Neural cell (in vitro differentiated cells): Measurements from ENCODE around the gene CES5A. TPM values are rescaled to one million over a fixed set of nuclear protein-coding genes. Genes with fewer than 3 reads are reported as not detected.
"Not testable (repeated sequence)": the region's sequence is repeated elsewhere in the genome, so short reads cannot be mapped to it uniquely, and the experiment has no call there.

ENCODE experiments used
- H2AFZ ChIP-seq: fragments of 200-600, 300-800 bp; sonication (generic), shearing (Covaris generic); 2 replicates; pipeline ENCODE4 v1.6.0; 2014; ENCODE audit warnings: low read depth, mild to moderate bottlenecking, antibody characterized with exemption, low read length, moderate library complexity
- H3F3A ChIP-seq: fragments of 200-600 bp; shearing (Covaris generic); 2 replicates; pipeline ENCODE4 v1.6.1; 2016; ENCODE audit warnings: mild to moderate bottlenecking, moderate library complexity, mixed read lengths, antibody characterized with exemption, low read length; ENCODE audit not compliant: insufficient read depth, poor library complexity, severe bottlenecking
- H3K27ac ChIP-seq: fragments of 200-600, 300-800 bp; sonication (generic), shearing (Covaris generic); 2 replicates; pipeline ENCODE4 v1.5.1; 2014; ENCODE audit warnings: mild to moderate bottlenecking, low read length, moderate library complexity
- H3K27me3 ChIP-seq: fragments of 300-800, 200-600 bp; sonication (generic), shearing (Covaris generic); 2 replicates; pipeline ENCODE4 v1.6.0; 2014; ENCODE audit warnings: mild to moderate bottlenecking, low read depth, low read length, moderate library complexity; ENCODE audit not compliant: insufficient read depth
- H3K36me3 ChIP-seq: fragments of 300-800, 200-600 bp; sonication (generic), shearing (Covaris generic); 2 replicates; pipeline ENCODE4 v1.5.1; 2014; ENCODE audit warnings: mild to moderate bottlenecking, antibody characterized with exemption, low read length, moderate library complexity; ENCODE audit not compliant: insufficient read depth
- H3K4me2 ChIP-seq: fragments of 300-800, 200-600 bp; sonication (generic), shearing (Covaris generic); 2 replicates; pipeline ENCODE4 v1.6.0; 2014; ENCODE audit warnings: mild to moderate bottlenecking, low read length
- H3K4me3 ChIP-seq: fragments of 300-800, 200-600 bp; sonication (generic), shearing (Covaris generic); 2 replicates; pipeline ENCODE4 v1.5.1; 2014; ENCODE audit warnings: mild to moderate bottlenecking, low read length, moderate library complexity
- H3K79me2 ChIP-seq: fragments of 200-600 bp; shearing (Covaris generic); replicated peaks from 2 replicates; pipeline ENCODE4 v1.6.0; 2014; ENCODE audit warnings: mild to moderate bottlenecking, low read length, moderate library complexity; ENCODE audit not compliant: insufficient read depth
- H3K9ac ChIP-seq: fragments of 300-800, 200-600 bp; sonication (generic), shearing (Covaris generic); 2 replicates; pipeline ENCODE4 v1.6.1; 2016; ENCODE audit warnings: mild to moderate bottlenecking, low read length, mixed read lengths
- H3K9me2 ChIP-seq: fragments of 200-600 bp; shearing (Covaris generic); 2 replicates; pipeline ENCODE4 v1.6.1; 2016; ENCODE audit warnings: mild to moderate bottlenecking, low read length, mixed read lengths; ENCODE audit not compliant: insufficient read depth
- H3K9me3 ChIP-seq: fragments of 200-600, 300-800 bp; sonication (generic), shearing (Covaris generic); 2 replicates; pipeline ENCODE4 v1.6.1; 2016; ENCODE audit warnings: mild to moderate bottlenecking, mixed run types, low read length, moderate library complexity, mixed read lengths
- H4K20me1 ChIP-seq: fragments of 200-600 bp; shearing (Covaris generic); 2 replicates; pipeline ENCODE4 v1.6.1; 2016; ENCODE audit warnings: mild to moderate bottlenecking, mixed run types; ENCODE audit not compliant: insufficient read depth
- CTCF ChIP-seq: fragments of 450-650 bp; IDR thresholded peaks from 2 replicates; pipeline ENCODE4 v1.5.1; 2014; ENCODE audit warnings: antibody characterized with exemption, mild to moderate bottlenecking, moderate library complexity; ENCODE audit not compliant: poor library complexity, severe bottlenecking
- EP300 ChIP-seq: fragments of 450-650 bp; conservative IDR thresholded peaks from 2 replicates; pipeline ENCODE4 v1.6.1; 2014; ENCODE audit warnings: antibody characterized with exemption, mild to moderate bottlenecking, moderate library complexity; ENCODE audit not compliant: poor library complexity, severe bottlenecking
- EZH2 ChIP-seq: fragments of 200-600, 300-800 bp; shearing (Covaris generic), sonication (generic); IDR thresholded peaks from 2 replicates; pipeline ENCODE4 v1.6.1; 2014; ENCODE audit warnings: antibody characterized with exemption, low read length, borderline replicate concordance, mild to moderate bottlenecking; ENCODE audit not compliant: insufficient read depth, poor library complexity, severe bottlenecking
- MXI1 ChIP-seq: fragments of 450-650 bp; conservative IDR thresholded peaks from 2 replicates; pipeline ENCODE4 v1.6.1; 2014; ENCODE audit warnings: antibody characterized with exemption, mild to moderate bottlenecking; ENCODE audit not compliant: poor library complexity, severe bottlenecking
- POLR2AphosphoS5 ChIP-seq: IDR thresholded peaks from 2 replicates; pipeline ENCODE4 v1.6.1; 2012
- REST ChIP-seq: IDR thresholded peaks from 2 replicates; pipeline ENCODE4 v1.6.1; 2012; ENCODE audit warnings: borderline replicate concordance
- SMC3 ChIP-seq: fragments of 450-650 bp; conservative IDR thresholded peaks from 2 replicates; pipeline ENCODE4 v1.6.1; 2014; ENCODE audit warnings: antibody characterized with exemption, mild to moderate bottlenecking, moderate library complexity; ENCODE audit not compliant: poor library complexity
- TAF1 ChIP-seq: IDR thresholded peaks from 2 replicates; pipeline ENCODE4 v1.6.1; 2012; ENCODE audit warnings: low read depth
- polyA plus RNA-seq: library from polyadenylated mRNA; depleted of rRNA; stranded (reverse); fragments of >200 nt; gene quantifications from 2 replicates; pipeline ENCODE4 v1.2.3, GENCODE V29; 2014

The CES5A gene
- polyA plus RNA-seq, 1 donor from 2014 or later, result 0.27 TPM

GRCh38 chr16:55816222-55816621, 59.0 kb downstream of the CES5A start:
- not testable (repeated sequence) for H3K79me2 ChIP-seq, H3K36me3 ChIP-seq, H3K4me3 ChIP-seq, H3K9ac ChIP-seq, H3K4me2 ChIP-seq, H3K9me3 ChIP-seq, H4K20me1 ChIP-seq, H3K27ac ChIP-seq, H3K9me2 ChIP-seq, H3K27me3 ChIP-seq, H2AFZ ChIP-seq, H3F3A ChIP-seq

GRCh38 chr16:55815320-55815719, 59.9 kb downstream of the CES5A start:
- H3K79me2 ChIP-seq, result no peaks in the 10 kb centered on the region
- no peak overlapping the region for H3K4me3 ChIP-seq
- H3K27ac ChIP-seq, result no peak overlapping the region
- no peaks in the 10 kb centered on the region for H4K20me1 ChIP-seq
- no peak overlapping the region for H3K4me2 ChIP-seq
- no peaks in the 10 kb centered on the region for H3K9me2 ChIP-seq
- H3F3A ChIP-seq, result no peaks in the 10 kb centered on the region
- no peak overlapping the region for H2AFZ ChIP-seq
- TF ChIP-seq EZH2 (no peak), MXI1 (no peak), SMC3 (no peak), EP300 (no peak), TAF1 (no peak), CTCF (no peak), POLR2AphosphoS5 (no peak), REST (no peak)
- no peak overlapping the region for H3K9ac ChIP-seq
- H3K9me3 ChIP-seq, result no peaks in the 10 kb centered on the region
- H3K27me3 ChIP-seq, result no peaks in the 10 kb centered on the region
- H3K36me3 ChIP-seq, result no peaks in the 10 kb centered on the region

- H3K9me3 ChIP-seq, H3K9ac ChIP-seq, H3K79me2 ChIP-seq, H4K20me1 ChIP-seq, H3K4me2 ChIP-seq, H3K9me2 ChIP-seq, H3K27me3 ChIP-seq, H3F3A ChIP-seq, H3K27ac ChIP-seq, H3K36me3 ChIP-seq, H3K4me3 ChIP-seq, H2AFZ ChIP-seq: not testable (repeated sequence)
These were observed 61.0 kb downstream of the CES5A start for GRCh38 chr16:55814174-55814573.

- H3K9me2 ChIP-seq, H3K27me3 ChIP-seq, H3K9ac ChIP-seq, H3K9me3 ChIP-seq, H2AFZ ChIP-seq, H4K20me1 ChIP-seq, H3K79me2 ChIP-seq, H3F3A ChIP-seq, H3K27ac ChIP-seq, H3K4me3 ChIP-seq, H3K36me3 ChIP-seq, H3K4me2 ChIP-seq: not testable (repeated sequence)
These were observed 61.4 kb downstream of the CES5A start for GRCh38 chr16:55813730-55814129.
